Muscle of leg (tissue), 11 donors: Measurements from ENCODE around the gene PTK6. TPM values are rescaled to one million over a fixed set of nuclear protein-coding genes. Genes with fewer than 3 reads are reported as not detected.

ENCODE experiments used
- DNase-seq: peaks from one replicate; pipeline ENCODE4 v3.0.0; 2013
- H3K27ac ChIP-seq: one replicate; pipeline ENCODE4 v1.5.1; 2013; ENCODE audit warnings: mild to moderate bottlenecking, low read length, control low read depth
- H3K27me3 ChIP-seq: one replicate; pipeline ENCODE4 v1.6.1; 2013; ENCODE audit warnings: low read length; ENCODE audit not compliant: control insufficient read depth, insufficient read depth
- H3K36me3 ChIP-seq: one replicate; pipeline ENCODE4 v1.6.1; 2013; ENCODE audit warnings: low read length; ENCODE audit not compliant: control insufficient read depth, insufficient read depth
- H3K4me1 ChIP-seq: one replicate; pipeline ENCODE4 v1.6.1; 2013; ENCODE audit warnings: low read length; ENCODE audit not compliant: control insufficient read depth, insufficient read depth
- H3K4me3 ChIP-seq: one replicate; pipeline ENCODE4 v1.5.1; 2013; ENCODE audit warnings: low read length, control low read depth
- H3K9me3 ChIP-seq: replicated peaks from 2 replicates; pipeline ENCODE4 v1.6.1; 2013; ENCODE audit warnings: low read depth, low read length; ENCODE audit not compliant: control insufficient read depth
- WGBS: methylation state at CpG from one replicate; pipeline ENCODE4 v1.1.5; 2013; ENCODE audit warnings: missing lambda C conversion rate; ENCODE audit not compliant: insufficient coverage; 5-methylcytosine and 5-hydroxymethylcytosine counted together
- polyA plus RNA-seq, 8 donors: library from polyadenylated mRNA; unstranded; fragments of 120-200 nt; gene quantifications; one replicate each; pipeline versions ENCODE4 v1.2.1 to v1.2.3, GENCODE V29; 2013; ENCODE audit warnings: inconsistent platforms in 1 of 8, low replicate concordance in 1 of 8; ENCODE audit not compliant: insufficient read length in 8 of 8, insufficient read depth in 1 of 8
- total RNA-seq: library from RNA; stranded (reverse); fragments of 120-200 nt; gene quantifications from one replicate; pipeline ENCODE4 v1.2.4, GENCODE V29; 2013

Gene PTK6
- total and polyA plus RNA-seq, 9 donors: 0.08 to 0.61 (median 0.34) TPM; not detected in 1

DNA sequence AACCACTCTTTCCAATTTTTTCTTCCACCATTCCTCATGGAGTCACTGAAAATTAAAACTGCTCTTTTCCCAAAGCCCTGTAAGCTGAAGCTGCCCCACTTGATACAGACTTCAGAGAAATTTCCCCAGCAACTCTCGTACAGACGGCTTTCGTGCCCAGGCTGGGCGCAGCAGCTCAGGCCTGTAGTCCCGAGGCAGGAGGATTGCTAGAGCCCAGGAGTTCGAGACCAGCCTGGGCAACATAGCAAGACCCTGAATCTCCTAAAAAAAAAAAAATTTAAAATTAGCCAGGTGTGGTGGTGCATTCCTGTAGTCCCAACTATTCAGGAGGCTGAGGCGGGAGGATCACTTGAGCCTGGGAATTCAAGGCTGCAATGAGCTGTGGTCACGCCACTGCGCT is 10.0 kb downstream of the PTK6 start:
- no peak overlapping the region for H3K27ac ChIP-seq
- H3K9me3 ChIP-seq: no peaks in the 10 kb centered on the region
- DNase-seq: no peak
- no peak overlapping the region for H3K4me3 ChIP-seq
- peaks cover 8% of the 10 kb centered on the region for H3K4me1 ChIP-seq
- WGBS: 87% methylated on average over 7 of the region's 9 CpGs
- peaks cover 15% of the 10 kb centered on the region for H3K36me3 ChIP-seq
- H3K27me3 ChIP-seq: peaks cover 3% of the 10 kb centered on the region

GRCh38 chr20:63525971-63526370 is 11.2 kb downstream of the PTK6 start:
- no peak for DNase-seq
- H3K27me3 ChIP-seq: no peaks in the 10 kb centered on the region
- peaks cover 20% of the 10 kb centered on the region for H3K36me3 ChIP-seq
- H3K4me1 ChIP-seq: peaks cover 18% of the 10 kb centered on the region
- no peak overlapping the region for H3K27ac ChIP-seq
- H3K9me3 ChIP-seq: no peaks in the 10 kb centered on the region
- WGBS: no CpG with 5 or more reads among the region's 2 CpGs
- H3K4me3 ChIP-seq: no peak overlapping the region

- Histone ChIP-seq H3K4me1 (peaks cover 18% of the 10 kb centered on the region), H3K27ac (no peak overlapping the region), H3K36me3 (peaks cover 20% of the 10 kb centered on the region), H3K4me3 (no peak overlapping the region), H3K27me3 (no peaks in the 10 kb centered on the region), H3K9me3 (no peaks in the 10 kb centered on the region)
- WGBS: 0% methylated on average over 1 of the region's 3 CpGs
- no peak for DNase-seq
These were observed 12.0 kb downstream of the PTK6 start for GRCh38 chr20:63525185-63525584.

GRCh38 chr20:63522981-63523611 is 14.1 kb downstream of the PTK6 start:
- Histone ChIP-seq H3K27me3 (no peaks in the 10 kb centered on the region), H3K4me1 (peaks cover 33% of the 10 kb centered on the region), H3K27ac (no peak overlapping the region), H3K36me3 (peaks cover 24% of the 10 kb centered on the region), H3K9me3 (no peaks in the 10 kb centered on the region), H3K4me3 (no peak overlapping the region)
- DNase-seq: no peak
- WGBS: 100% methylated on average over 6 of the region's 11 CpGs

DNA sequence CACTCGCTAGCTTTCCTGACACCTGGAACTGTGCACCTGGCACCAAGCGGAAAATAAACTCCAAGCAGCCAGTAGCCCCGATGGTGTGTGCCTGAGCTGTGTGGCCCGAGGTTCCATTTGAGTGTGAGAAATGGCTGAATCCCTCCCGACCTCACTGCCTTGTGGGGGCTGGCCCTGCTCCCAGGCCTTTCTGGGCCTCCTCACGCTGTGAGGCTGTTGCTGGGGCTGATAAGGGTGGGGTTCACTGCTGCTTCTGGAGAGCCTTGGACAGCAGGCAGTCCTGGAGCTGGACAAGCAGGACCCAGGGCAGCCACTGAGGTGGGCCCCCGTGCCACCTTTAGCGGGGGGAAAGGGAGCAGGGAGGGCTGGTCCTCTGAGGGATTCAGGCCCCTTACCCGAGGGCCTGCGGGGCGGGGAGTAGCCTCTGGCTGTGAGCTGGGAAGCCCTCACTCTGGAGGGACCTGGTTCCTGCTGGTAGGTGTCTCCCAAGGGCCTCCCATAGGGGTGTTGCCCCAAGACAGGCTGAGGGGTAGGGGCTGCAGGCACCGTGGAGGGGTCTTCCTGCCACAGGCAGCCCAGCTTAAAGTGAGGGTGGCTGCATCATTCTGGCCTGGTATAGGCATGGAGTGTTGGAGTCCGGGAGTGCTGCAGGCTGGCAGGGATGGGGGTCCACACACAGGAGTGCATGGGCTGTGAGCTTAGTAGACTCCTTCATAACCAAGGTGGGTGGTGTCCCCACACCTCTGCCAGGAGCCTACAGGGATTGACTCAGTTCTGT is 14.9 kb downstream of the PTK6 start:
- Histone ChIP-seq H3K27ac (no peak overlapping the region), H3K27me3 (no peaks in the 10 kb centered on the region), H3K4me1 (peaks cover 38% of the 10 kb centered on the region), H3K36me3 (peaks cover 26% of the 10 kb centered on the region), H3K9me3 (no peaks in the 10 kb centered on the region), H3K4me3 (peak overlapping the region; percentile 65)
- DNase-seq: no peak
- 55% methylated on average over 9 of the region's 13 CpGs for WGBS

DNA sequence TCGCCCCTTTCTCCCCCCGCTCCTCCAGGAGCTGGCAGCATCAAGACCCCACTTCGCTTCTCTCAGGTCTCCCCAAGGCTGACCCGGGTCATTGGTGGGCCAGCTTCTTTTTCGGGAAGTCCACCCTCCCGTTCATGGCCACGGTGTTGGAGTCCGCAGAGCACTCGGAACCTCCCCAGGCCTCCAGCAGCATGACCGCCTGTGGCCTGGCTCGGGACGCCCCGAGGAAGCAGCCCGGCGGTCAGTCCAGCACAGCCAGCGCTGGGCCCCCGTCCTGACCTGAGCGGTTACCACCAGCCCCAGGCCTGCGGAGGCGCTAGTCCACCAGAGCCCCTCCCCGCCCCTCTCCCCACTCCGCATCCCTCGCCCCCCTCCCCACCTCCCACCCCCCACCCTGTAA is 15.6 kb downstream of the PTK6 start:
- Histone ChIP-seq H3K36me3 (peaks cover 31% of the 10 kb centered on the region), H3K4me3 (peak overlapping the region; percentile 65), H3K27ac (peak overlapping the region; percentile 57), H3K9me3 (no peaks in the 10 kb centered on the region), H3K4me1 (peaks cover 38% of the 10 kb centered on the region), H3K27me3 (no peaks in the 10 kb centered on the region)
- WGBS: 12% methylated on average over 16 of the region's 23 CpGs
- DNase-seq: no peak

GRCh38 chr20:63520934-63521601 is 16.1 kb downstream of the PTK6 start:
- Histone ChIP-seq H3K27me3 (no peaks in the 10 kb centered on the region), H3K9me3 (no peaks in the 10 kb centered on the region), H3K4me3 (peak overlapping the region; percentile 65), H3K36me3 (peaks cover 31% of the 10 kb centered on the region), H3K4me1 (peaks cover 38% of the 10 kb centered on the region), H3K27ac (peak overlapping the region; percentile 57)
- peak; percentile 87 for DNase-seq
- WGBS: under 1% methylated on average over 66 of the region's 68 CpGs

DNA sequence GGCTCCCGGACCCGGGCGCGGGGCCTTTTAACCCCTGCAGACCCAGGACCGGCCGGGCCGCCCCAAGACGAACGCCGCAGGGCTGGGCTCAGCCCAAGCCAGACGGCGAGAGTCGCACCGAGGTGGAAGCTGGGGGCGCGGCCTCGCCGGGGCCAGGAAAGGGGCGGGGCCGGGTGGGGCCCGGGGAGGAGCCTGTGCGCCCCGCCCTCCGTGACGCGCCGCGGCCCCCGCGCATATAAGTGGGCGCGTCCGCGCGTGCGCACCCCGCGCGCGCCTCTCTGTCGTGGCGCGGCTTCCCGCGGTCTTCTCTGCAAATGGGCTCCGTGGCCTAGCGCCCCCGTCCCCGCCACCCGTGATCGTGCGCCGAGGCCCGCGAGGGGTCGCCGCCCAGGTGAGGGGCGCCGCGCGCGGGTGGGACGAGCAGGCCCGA is 16.7 kb downstream of the PTK6 start, which contains the start of gene PPDPF:
Gene PPDPF, plus strand, starts transcription at position 262 of the 430 bp plus-strand sequence. CDS start 544 bp downstream, outside the sequence.
- 0% methylated on average over 64 of the region's 64 CpGs for WGBS
- H3K4me1 ChIP-seq: peaks cover 38% of the 10 kb centered on the region
- peaks cover 31% of the 10 kb centered on the region for H3K36me3 ChIP-seq
- no peaks in the 10 kb centered on the region for H3K27me3 ChIP-seq
- DNase-seq: peak; percentile 93
- peak within 1 kb of the TSS; percentile 65 for H3K4me3 ChIP-seq
- no peaks in the 10 kb centered on the region for H3K9me3 ChIP-seq
- H3K27ac ChIP-seq: peak within 1 kb of the TSS; percentile 85

GRCh38 chr20:63519668-63520503 is 17.3 kb downstream of the PTK6 start:
- Histone ChIP-seq H3K27me3 (no peaks in the 10 kb centered on the region), H3K4me1 (peaks cover 38% of the 10 kb centered on the region), H3K4me3 (peak overlapping the region; percentile 65), H3K36me3 (peaks cover 31% of the 10 kb centered on the region), H3K9me3 (no peaks in the 10 kb centered on the region), H3K27ac (peak overlapping the region; percentile 85)
- DNase-seq: no peak
- 2% methylated on average over 52 of the region's 72 CpGs for WGBS
